ENCODE results near the gene COMMD7.

Gene COMMD7

GRCh38 chr20:32743237-32744112 is at the start of gene COMMD7:
TSS of gene COMMD7 (minus strand) at chr20:32743467. CDS start at chr20:32743391, 76 bp downstream.
- peak; percentile 68 for DNase-seq

GRCh38 chr20:32792731-32793458 is 49.6 kb upstream of the COMMD7 start:
- peak; percentile 14 for DNase-seq

- peak; percentile 57 for DNase-seq
These were observed 49.0 kb upstream of the COMMD7 start for GRCh38 chr20:32792316-32792715.

- DNase-seq, result no peak
These were observed 47.4 kb upstream of the COMMD7 start for GRCh38 chr20:32790751-32791057.

- DNase-seq, result peak; percentile 70
These were observed 46.9 kb upstream of the COMMD7 start for GRCh38 chr20:32789896-32790750.

GRCh38 chr20:32787168-32787567 is 43.9 kb upstream of the COMMD7 start:
- no peak for DNase-seq

GRCh38 chr20:32786059-32786760 is 42.9 kb upstream of the COMMD7 start:
- no peak for DNase-seq

GRCh38 chr20:32784369-32785080 is 41.3 kb upstream of the COMMD7 start:
- DNase-seq, result no peak

GRCh38 chr20:32780749-32781655 is 37.7 kb upstream of the COMMD7 start:
- peak; percentile 76 for DNase-seq

GRCh38 chr20:32780278-32780677 is 37.0 kb upstream of the COMMD7 start:
- DNase-seq, result no peak

- DNase-seq, result peak; percentile 96
These were observed 36.4 kb upstream of the COMMD7 start for GRCh38 chr20:32779500-32780211.

- no peak for DNase-seq
These were observed 34.1 kb upstream of the COMMD7 start for GRCh38 chr20:32777177-32777956.

GRCh38 chr20:32775336-32775991 is 32.2 kb upstream of the COMMD7 start:
- peak; percentile 87 for DNase-seq

- DNase-seq, result no peak
These were observed 30.6 kb upstream of the COMMD7 start for GRCh38 chr20:32773855-32774254.

GRCh38 chr20:32773223-32773622 is 30.0 kb upstream of the COMMD7 start:
- no peak for DNase-seq

- no peak for DNase-seq
These were observed 28.8 kb upstream of the COMMD7 start for GRCh38 chr20:32772046-32772445.

GRCh38 chr20:32767418-32768198 is 24.3 kb upstream of the COMMD7 start:
- DNase-seq, result no peak

Data from retina (tissue), 1 donor.